Head of caudate nucleus (tissue), 42 donors: ENCODE results near the gene PALM3.

Experiments used
- DNase-seq, 42 donors: peaks; one replicate each; pipeline versions ENCODE4 v3.0.0 to v3.0.0-alpha.2; 2020 to 2021; ENCODE audit warnings: mixed read lengths in 7 of 42
- intact Hi-C: fragments of 100-400 bp; cut with DNase I; formaldehyde crosslinking; loops from one replicate; pipeline ENCODE4 v1.15.0; 2022

Gene PALM3

DNA sequence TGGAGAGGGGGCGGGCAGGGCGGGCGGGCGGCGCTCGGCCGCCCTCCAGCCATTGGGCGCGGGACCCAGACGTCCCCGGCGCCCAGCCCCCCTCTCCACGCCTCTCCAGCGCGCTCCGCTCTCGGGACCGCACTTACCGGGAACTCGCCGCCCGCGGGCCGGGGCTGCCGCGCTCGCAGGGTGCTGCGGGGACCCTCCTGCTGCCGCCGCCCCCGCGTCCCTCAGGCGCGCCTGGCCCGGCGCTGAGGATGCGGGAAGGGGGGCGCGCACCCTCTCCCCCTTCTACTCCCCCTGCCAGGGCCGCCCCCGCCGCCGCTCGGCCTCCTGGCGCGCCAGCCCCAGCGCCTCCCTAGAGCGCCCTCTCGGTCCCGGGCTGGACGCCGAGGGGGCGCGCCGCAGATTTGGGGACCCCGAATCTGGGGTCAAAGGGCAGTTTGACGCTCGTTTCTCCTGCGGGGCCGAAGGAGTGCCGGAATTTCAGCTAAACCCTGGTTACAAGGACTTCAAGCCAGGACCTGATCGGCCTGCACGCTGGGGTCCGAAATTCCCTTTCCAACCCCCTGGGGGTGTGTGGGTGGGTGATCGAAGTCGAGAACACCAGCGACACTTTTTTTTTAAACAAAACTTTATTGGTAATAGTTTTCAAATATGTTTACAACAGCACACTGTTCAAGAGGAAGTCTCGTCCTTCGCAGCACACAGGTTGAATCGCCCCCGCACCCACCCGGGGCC, 29.4 kb upstream of the PALM3 start:
- DNase-seq, result peak in 19 of 42 donors; percentile 35 to 85 (median 73)
- intact Hi-C loops, result no loop called here

DNA sequence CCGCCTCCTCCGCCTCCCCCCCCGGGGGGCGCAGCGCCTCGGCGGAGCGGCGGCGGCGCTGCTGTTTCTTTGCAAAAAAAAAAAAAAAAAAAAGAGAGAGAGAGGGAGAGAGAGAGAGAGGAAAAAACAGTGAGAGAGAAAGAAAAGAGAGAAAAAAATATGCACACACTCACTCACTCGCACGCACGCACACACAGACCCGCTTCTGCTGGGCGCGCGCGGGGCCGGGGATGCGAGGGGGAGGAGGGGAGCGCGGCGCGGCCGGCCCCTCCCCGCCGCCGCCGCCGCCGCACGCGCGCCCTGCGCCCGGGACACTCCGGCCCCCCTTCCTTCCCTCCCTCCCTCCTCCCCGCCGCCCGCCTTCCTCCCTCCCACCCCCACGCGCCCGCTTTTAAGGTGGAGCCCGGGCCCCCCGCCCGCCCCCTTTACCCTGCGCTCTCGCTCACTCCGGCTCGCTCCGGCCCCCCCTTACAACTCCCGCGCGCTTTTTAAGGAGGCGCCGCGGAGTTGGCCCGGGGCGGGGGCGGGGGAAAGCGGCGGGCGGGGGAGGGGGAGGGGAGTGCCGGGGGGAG, 28.7 kb upstream of the PALM3 start, which contains the start of gene SAMD1:
Gene SAMD1, minus strand, starts transcription at position 243 of the 572 bp plus-strand sequence.
- peak; percentile 61 to 95 (median 86) for DNase-seq
- intact Hi-C loops, result no loop called here

DNA sequence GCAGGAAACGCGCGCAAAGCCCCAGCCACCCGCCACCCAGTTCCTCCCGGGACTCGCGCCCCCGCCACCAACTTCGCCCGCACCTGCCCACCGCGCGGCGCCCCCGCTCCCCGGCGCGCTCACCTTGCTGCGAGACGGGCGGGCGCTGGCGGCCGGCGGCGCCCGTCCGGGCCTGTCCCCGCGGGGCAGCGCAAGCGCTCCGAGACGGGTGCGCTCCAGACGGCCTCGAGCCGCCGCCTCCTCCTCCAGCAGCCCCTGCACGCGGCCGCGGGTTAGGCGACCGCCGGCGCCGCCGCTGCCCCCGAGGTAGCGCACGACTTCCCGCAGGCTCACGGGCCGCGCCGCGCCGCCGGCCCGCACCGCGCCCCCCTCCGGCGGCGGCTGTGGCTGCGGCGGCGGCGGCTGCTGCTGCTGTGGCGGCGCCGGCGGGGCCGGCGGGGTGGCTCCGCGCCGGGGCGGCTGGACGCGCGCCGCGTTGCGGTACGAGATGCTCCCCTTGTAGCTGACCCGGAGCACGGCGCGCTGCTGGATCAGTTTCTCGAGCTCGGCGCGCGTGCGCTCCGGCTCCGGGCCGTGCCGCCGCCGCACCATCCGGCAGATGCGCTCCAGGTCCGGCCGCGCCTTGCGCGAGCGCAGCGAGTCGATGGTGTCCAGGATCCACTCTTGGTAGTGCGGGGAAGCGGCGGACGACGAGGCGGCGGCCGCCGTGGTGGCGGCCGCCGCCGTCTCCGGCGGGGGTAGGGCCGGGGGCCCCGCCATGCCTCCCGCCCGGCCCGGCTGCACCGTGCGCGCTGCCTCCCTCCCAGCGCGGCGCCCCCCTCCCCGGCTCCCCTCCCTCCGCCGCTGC, 28.0 kb upstream of the PALM3 start:
- intact Hi-C loops, result no loop called here
- peak in 34 of 42 donors; percentile 17 to 74 (median 58) for DNase-seq

DNA sequence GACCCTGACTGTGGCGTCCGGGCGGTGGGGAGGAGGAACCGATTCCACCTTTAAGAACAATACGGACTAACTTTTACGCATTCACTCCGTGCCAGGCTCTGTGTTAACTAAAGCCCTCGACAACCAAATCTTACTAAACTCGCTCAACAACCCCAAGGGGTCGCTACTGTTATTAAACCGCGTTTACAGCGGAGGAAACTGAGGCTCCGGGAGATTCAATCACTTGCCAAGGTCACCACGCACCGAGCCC, 27.5 kb upstream of the PALM3 start:
- intact Hi-C loops, result no loop called here

DNA sequence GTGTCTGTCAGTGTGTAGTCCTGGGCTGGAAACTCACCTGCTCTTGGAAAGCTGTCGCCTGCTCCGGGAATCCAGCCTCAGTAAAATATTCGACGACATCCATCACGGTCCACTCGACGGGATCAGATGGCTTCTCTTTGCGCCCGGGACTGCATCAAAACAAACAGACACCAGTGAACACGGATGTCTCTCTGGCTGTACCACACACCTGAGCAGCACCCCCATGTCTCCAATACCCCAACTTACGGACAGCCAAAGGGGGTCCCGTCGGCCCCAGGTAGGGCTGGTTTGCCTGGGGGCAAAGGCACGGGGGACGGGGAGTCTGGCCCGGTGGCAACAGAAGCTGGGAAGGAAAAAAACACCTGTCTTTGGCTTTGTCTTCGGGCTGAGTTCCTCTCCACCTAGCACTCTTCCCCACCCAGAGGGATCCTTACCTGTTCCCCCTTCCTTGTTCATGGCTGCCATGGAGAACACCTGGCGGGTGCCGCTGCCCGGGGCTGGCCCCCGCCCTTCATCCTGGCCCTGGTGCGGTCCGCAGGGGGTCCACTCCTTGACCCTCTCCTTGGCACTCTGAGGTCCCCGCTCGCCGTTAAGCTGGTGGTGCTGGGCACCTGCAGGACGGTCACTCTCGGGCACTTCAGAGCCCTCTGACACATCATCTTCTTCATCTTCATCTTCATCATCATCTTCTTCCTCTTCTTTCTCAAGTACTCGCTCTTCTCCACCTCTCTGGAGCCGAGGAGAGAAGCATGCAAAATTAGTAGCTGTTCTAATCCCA, 26.9 kb upstream of the PALM3 start:
- DNase-seq, result no peak
- intact Hi-C loops, result no loop called here

More for the DNA sequence above, 27.5 kb upstream of the PALM3 start:
- DNase-seq, result peak in 8 of 42 donors; percentile 13 to 53 (median 26)

DNA sequence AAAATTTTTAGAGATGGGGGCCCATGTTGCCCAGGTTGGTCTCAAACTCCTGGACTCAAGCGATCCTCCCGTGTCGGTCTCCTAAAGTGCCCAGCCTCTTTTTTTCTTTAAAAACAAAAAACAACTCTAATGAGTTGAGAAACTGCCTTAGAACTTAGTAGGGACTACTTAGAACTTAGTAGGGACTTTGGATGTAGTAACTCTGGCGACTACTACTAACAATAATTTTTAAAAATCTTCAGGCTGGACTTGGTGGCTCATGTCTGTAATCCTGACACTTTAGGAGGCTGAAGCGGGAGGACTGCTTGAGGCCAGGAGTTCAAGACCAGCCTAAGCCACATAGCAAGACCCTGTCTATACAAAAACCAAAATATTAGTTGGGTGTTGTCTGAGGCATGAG, 24.2 kb upstream of the PALM3 start:
- no peak for DNase-seq
- intact Hi-C loops, result no loop called here

DNA sequence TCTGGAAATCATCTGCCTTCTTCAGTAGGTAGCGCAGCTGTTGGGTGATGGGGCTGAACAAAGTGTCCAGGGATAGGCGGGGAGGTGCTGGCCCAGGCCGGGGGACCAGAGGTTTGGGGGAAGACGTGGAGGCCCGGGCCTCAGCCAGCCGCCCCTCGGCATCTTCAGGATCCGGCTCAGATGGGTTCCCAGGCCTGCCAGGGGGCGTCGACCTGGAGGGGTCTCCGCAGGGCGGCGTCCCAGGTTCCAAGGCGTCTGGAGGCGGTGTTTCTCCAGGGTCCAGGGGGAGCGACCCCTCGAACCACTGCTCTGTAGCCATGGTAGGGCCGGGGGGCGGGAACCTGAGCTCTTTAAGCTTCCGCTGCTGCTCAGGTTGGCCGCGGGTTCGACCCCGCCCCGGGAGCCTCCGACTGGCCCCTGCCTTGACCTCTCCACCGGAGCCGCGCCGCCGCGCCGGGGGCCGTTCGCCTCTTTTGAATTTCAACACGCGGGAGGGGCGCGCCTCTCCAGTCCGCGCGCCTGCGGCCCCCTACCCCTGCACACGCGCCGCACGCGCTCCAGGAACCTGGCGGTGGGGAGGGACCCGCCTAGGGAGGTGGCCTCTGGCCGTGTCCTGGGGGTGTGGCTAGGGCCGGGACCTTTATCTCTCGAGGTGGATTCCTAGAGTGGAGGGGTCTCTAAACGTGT, 23.6 kb upstream of the PALM3 start, which contains the start of gene C19orf67:
Gene C19orf67, minus strand, starts transcription at position 475 of the 687 bp plus-strand sequence. Its CDS starts 156 bp downstream, at position 319.
- intact Hi-C loops, result no loop called here
- DNase-seq, result no peak

DNA sequence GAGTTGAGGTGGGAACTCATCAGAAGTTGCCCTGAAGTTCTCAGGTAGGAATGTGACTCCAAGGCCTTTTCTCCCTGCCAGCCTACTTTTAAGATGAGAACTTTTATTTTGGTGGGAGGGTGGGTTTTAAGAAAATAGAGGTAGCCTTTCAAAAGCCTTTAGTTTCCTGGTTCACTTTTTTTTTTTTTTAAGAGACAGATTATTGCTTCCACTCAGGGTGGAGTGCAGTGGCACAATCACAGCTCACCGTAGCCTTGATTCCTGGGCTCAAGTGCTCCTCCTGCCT, 20.7 kb upstream of the PALM3 start:
- intact Hi-C loops, result loop anchor here (5.0 kb wide), 1 partner anchor 35 kb away; the partner anchor contains the start of gene PRKACA

DNA sequence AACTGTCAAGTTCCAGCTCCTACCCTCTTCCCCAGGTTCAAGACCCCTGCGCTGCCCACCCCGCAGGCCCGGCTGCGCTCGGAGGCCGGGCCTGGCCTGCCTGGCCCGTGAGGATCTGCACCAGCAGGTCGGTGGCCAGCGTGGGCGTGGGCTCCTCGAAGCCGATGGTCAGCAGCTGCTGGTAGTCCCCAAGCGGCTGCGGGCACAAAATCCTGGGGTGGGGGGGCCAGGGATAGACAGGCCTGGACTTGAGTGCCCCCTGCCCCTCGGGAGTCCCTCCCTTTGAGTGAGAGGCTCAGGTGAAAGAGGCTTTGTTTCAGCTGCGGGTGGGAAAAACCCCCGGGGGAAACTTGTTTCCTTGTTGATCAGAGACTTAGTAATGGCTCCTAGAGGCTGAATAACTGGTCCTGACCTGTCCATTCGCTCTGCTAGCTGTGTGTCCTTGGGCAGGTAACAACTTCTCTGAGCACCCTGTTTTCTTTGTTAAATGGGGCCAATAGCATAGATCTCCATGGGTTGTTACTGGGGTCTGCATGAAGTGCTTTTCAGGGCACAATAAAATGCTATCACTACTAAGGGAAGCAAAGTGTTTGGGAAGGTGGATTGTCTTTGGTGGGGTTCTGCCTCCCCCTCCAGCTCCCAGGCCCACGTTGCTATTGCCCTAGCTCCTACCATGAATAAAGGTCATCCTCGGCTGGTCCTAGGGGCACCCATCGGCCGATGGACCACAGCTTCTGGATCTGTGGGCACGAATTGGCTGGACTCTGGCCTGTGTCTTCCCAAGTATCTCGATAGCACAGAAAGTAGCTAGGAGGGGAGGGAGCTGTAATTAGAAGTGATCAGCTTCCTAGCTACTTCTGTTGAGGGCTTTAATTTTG, 20.2 kb upstream of the PALM3 start:
- DNase-seq, result peak in 10 of 42 donors; percentile 18 to 54 (median 30)
- intact Hi-C loops, result loop anchor here (5.0 kb wide), 1 partner anchor 35 kb away; the partner anchor contains the start of gene PRKACA

More for the DNA sequence above, 20.7 kb upstream of the PALM3 start:
- DNase-seq, result no peak

DNA sequence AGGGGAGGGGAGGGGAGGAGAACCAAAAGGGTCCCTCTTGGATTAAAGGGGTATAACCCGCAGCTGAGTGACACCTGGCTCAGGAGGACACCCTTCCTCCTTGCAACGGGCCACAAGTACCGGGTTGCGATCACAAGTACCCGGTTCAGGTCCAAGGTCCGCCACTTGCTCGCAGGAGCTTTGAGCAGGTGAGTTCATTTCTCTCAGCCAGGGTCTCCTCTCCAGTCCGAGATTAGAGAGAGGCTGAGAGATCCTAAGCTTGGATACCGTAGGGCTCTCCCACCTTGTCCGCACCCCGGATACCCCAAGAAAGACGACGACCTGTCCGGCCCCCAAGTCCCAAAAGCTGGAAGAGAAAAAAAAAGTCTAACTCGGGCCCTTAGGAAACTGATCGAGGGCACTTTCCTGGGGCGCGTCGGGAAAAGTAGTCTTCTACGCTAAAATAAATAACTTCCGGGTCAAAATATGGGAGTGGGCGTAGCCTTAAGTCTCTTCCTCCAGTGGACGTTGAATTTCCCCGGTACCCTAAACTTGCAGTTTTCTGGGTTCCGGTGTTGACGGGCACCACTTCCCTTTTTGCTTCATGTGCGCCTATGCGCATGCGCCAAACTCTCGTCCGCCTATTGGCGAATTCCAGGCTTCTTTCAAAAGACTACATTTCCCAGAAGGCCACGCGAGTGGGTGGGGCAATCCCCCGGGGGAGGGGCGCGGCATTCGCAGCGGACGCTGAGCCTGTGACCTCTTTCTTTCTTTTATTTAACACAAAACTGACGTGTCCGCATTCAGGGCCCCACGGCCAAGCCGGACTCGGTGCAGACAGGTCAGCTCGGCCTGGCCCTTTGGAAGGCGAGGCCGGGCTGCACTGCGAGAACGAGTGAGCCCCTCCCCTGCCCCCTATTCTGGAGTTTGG, 19.3 kb upstream of the PALM3 start:
- peak; percentile 93 to 100 (median 99) for DNase-seq
- intact Hi-C loops, result loop anchor here (5.0 kb wide), 1 partner anchor 36 kb away; the partner anchor contains the start of gene PRKACA

DNA sequence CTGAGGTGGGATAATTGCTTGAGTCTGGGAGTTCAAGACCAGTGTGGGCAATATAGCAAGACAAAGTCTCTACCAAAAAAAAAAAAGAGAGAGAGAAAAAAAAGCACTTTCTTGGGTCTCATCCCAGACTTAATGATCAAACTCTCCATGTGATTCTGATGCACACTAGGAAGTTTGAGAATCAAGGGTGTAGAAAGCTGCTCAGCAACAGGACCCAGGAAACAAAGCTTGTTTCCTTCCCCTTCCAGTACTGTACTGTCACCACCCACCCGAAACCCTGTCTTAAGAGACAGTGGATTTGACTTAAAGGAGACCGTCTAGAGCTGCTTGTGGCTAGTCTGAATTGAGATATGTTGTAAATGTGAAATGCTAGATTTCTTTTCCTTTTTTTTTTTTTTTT, 16.5 kb upstream of the PALM3 start:
- intact Hi-C loops, result loop anchor here (10.0 kb wide), 1 partner anchor 74 kb away; the partner anchor contains the start of gene RFX1
- DNase-seq, result no peak

DNA sequence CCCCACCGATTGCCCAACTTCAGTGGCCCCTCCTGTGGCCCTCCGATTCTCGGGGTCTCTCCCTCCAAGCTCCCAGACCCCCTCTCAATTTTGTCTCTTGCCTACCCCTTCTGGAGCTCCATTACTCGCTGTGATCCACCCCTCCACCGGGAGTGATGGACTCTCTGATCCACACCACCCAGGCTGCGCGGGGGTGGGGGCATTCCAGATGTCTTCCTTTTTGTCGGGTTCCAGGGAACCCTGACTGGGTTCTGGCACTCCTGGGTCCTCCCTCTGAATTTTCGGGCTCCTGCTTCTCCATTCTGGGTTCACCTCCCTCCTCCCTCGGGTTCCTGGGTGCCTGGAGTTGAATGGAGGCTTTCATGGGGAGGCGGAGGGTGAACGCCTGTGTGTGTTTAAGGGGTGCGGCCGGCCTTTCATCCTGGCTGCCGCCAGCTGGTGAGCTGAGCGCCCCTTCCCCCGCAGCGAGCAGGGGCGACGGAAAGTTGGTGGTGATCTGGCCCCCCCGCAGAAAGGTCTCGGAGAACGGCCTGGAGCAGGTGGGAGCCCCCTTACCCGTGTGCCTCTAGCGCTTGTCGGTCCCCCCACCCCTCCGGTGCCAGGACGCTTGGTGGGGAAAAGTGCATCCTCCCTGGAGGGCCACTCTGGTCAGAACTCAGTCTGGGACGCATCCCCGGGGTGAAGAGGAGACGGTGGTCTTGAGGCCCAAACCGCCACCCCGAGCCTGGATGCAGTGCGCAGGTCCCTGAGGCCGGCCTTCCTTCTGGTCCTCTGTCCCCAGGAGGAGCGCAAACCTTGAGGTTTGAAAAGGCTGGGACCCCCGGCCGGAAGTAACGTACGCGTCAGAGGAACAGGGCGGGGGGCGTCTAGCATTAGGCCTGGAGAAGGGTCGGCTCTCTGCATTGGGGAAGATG, 12.3 kb upstream of the PALM3 start:
- peak in 32 of 42 donors; percentile 8 to 56 (median 35) for DNase-seq
- intact Hi-C loops, result loop anchor here (5.0 to 10.0 kb wide), 2 partner anchors 69 to 192 kb away; partner anchors contain the start of gene RFX1

DNA sequence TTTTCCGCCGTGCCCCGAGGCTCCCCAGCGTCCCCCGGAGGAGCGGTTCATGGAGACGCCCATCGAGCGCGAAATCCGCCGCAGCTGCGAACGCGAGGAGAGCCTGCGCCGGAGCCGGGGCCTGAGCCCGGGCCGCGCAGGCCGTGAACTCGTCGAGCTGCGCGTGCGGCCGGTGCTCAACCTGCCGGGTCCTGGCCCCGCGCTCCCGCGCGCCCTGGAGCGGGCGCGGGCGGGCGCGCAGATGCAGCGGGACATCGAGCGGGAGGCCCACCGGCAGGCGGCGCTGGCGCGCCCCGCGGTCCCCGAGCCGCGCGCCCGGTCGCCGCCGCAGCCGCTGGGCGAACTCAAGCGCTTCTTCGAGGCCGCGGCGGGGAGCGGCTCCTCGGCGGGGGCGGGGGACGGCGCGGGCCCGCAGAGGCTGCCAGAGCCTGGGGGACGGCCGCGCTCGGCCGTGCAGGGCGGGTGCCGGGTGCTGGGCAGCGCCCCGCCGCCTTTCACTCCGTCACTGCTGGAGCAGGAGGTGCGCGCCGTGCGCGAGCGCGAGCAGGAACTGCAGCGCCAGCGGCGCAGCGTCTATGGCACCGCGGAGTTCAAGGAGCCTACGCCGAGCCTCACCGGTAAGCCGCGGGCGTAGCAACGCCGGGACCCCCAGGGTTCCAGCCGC, 11.5 kb upstream of the PALM3 start:
- intact Hi-C loops, result loop anchor here (5.0 to 10.0 kb wide), 2 partner anchors 69 to 191 kb away; partner anchors contain the start of gene RFX1
- DNase-seq, result peak; percentile 35 to 88 (median 76)

DNA sequence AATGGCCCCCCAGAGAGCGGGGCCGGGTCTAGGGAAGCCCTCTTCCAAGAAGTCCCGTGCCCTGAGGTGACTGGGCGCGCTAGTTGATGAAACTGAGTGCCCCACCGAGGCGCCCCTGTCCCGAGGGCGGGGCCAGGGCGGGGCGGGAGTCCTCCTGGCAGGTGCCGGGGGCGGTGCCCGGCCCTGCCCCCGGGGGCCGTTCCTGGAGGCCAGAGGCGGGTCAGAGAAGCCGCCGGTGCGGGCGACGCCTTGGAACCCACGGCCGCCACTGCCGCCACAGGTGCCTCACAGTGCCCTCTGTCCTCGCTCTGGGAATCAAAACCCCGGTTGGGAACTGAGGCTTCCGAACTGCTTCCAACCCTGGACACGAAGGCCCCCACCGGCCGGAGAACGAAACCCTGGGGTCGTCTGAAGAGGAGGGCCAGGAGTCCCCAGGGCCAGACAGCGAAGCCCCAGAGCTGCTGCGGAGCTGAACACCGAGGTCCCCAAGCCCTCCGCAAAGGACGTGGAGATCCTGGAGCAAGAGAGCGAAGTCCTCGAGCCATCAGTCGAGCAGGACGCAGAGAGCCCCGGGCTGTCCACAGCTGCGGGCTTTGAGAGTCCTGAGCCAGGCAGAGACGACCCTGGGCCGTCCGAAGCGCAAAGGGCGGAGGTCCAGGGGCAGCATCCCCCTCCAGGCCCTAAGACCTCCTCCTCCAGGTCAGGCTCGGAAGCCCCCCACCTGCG, 10.8 kb upstream of the PALM3 start, which contains the start of gene MISP3:
Gene MISP3, plus strand, starts transcription at position 252 of the 726 bp plus-strand sequence. CDS start 524 bp downstream, outside the sequence.
- intact Hi-C loops, result loop anchor here (5.0 to 10.0 kb wide), 2 partner anchors 68 to 190 kb away; partner anchors contain the start of gene RFX1
- peak in 16 of 42 donors; percentile 6 to 47 (median 29) for DNase-seq
